Gastroesophageal sphincter (tissue), 3 donors: ENCODE measurements around the gene UQCRFS1.

Experiments used
- CTCF ChIP-seq, 4 experiments: fragments of 200-600 bp in 2 of 4; fragments of 450-650 bp in 2 of 4; sonication (generic) in 1 of 4; IDR thresholded peaks; one replicate each; pipeline ENCODE4 v1.5.1; 2017 to 2019; ENCODE audit warnings: antibody characterized with exemption in 4 of 4, mild to moderate bottlenecking in 2 of 4, moderate library complexity in 2 of 4
- POLR2A ChIP-seq, 2 donors: fragments of 450-650 bp; IDR thresholded peaks; one replicate each; pipeline ENCODE4 v1.6.1; 2017; ENCODE audit warnings: antibody characterized with exemption in 2 of 2, mild to moderate bottlenecking in 2 of 2, moderate library complexity in 1 of 2
- POLR2AphosphoS5 ChIP-seq: sonication (generic); formaldehyde crosslinking; IDR thresholded peaks from one replicate; pipeline ENCODE4 v1.6.1; 2017; ENCODE audit warnings: antibody characterized with exemption

GRCh38 chr19:29206453-29206852 is 6.5 kb downstream of the UQCRFS1 start:
- TF ChIP-seq CTCF (IDR thresholded peaks at IDR 0.05) = no peak
- TF ChIP-seq POLR2AphosphoS5 = no peak
- TF ChIP-seq POLR2A (IDR thresholded peaks at IDR 0.05) = no peak
